Measurements from ENCODE around the gene MTG2. TPM values are rescaled to one million over a fixed set of nuclear protein-coding genes. Genes with fewer than 3 reads are reported as not detected.

Gene MTG2
- total and polyA plus RNA-seq, 2 of the 13 experiments (the other 11 are each of a cell fraction or from before 2014, with no cell fraction given): 20.4 to 37.8 TPM

DNA sequence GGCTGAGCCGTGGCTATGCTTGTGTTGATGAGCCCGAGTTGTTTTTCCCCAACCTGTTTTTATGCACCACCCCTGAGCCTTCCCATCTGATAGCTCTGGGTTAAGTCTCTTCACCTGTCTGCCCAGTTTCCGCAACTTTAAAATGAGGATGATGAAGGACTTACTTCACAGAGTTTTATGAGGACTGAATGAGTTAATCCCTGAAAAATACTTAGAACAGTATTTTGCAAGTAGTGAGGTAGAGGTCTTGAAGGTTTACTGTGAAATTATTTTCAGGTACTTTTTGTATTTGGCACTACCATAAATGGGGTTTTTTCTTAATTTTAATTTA lies 3.2 kb downstream of the MTG2 start (continued):
- TF ChIP-seq MYNN (CRISPR knock-in tag; IDR thresholded peaks at IDR 0.05; ENCODE audit: low read depth) (no peak), FOXK1 (CRISPR knock-in tag; IDR thresholded peaks at IDR 0.05; ENCODE audit: borderline replicate concordance, low read depth) (no peak), ZNF616 (CRISPR knock-in tag; IDR thresholded peaks at IDR 0.05; ENCODE audit: low read depth) (0 out of 2 replicates have a peak, but pooled peaks have one; percentile 12), ZNF296 (CRISPR knock-in tag; conservative IDR thresholded peaks at IDR 0.05) (no peak), KAT8 (CRISPR knock-in tag; IDR thresholded peaks at IDR 0.05) (0 out of 2 replicates have a peak, but pooled peaks have one; percentile 4), ZNF12 (CRISPR knock-in tag; IDR thresholded peaks at IDR 0.05) (no peak), PHB2 (IDR thresholded peaks at IDR 0.05; ENCODE audit: partially characterized antibody) (no peak), CHD2 (IDR thresholded peaks at IDR 0.05; ENCODE audit: low read depth, low read length) (no peak), ZNF510 (CRISPR knock-in tag; IDR thresholded peaks at IDR 0.05; ENCODE audit: low read depth) (no peak)
- TF ChIP-seq, protein P1, sequence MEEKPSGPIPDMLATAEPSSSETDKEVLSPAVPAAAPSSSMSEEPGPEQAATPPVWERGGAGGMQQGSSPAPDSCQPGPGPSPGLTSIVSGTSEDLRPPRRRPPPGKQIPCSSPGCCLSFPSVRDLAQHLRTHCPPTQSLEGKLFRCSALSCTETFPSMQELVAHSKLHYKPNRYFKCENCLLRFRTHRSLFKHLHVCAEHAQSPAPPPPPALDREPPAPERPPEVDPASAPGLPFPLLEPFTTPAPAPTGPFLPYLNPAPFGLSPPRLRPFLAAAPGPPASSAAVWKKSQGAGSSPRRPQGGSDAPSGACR (CRISPR knock-in tag; IDR thresholded peaks at IDR 0.05): peak; percentile 31; the same call in 1 of the 2 replicates
- TF ChIP-seq, protein P2, sequence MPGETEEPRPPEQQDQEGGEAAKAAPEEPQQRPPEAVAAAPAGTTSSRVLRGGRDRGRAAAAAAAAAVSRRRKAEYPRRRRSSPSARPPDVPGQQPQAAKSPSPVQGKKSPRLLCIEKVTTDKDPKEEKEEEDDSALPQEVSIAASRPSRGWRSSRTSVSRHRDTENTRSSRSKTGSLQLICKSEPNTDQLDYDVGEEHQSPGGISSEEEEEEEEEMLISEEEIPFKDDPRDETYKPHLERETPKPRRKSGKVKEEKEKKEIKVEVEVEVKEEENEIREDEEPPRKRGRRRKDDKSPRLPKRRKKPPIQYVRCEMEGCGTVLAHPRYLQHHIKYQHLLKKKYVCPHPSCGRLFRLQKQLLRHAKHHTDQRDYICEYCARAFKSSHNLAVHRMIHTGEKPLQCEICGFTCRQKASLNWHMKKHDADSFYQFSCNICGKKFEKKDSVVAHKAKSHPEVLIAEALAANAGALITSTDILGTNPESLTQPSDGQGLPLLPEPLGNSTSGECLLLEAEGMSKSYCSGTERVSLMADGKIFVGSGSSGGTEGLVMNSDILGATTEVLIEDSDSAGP (CRISPR knock-in tag; IDR thresholded peaks at IDR 0.05; ENCODE audit: borderline replicate concordance): peak; percentile 59; the same call in 1 of the 2 replicates
- TF ChIP-seq, protein P3, sequence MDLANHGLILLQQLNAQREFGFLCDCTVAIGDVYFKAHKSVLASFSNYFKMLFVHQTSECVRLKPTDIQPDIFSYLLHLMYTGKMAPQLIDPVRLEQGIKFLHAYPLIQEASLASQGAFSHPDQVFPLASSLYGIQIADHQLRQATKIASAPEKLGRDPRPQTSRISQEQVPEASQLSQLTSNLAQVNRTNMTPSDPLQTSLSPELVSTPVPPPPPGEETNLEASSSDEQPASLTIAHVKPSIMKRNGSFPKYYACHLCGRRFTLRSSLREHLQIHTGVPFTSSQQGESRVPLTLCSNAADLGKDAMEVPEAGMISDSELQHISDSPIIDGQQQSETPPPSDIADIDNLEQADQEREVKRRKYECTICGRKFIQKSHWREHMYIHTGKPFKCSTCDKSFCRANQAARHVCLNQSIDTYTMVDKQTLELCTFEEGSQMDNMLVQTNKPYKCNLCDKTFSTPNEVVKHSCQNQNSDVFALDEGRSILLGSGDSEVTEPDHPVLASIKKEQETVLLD (CRISPR knock-in tag; IDR thresholded peaks at IDR 0.05; ENCODE audit: low read depth): 0 out of 2 replicates have a peak, but pooled peaks have one; percentile 28
- TF ChIP-seq, protein P4, sequence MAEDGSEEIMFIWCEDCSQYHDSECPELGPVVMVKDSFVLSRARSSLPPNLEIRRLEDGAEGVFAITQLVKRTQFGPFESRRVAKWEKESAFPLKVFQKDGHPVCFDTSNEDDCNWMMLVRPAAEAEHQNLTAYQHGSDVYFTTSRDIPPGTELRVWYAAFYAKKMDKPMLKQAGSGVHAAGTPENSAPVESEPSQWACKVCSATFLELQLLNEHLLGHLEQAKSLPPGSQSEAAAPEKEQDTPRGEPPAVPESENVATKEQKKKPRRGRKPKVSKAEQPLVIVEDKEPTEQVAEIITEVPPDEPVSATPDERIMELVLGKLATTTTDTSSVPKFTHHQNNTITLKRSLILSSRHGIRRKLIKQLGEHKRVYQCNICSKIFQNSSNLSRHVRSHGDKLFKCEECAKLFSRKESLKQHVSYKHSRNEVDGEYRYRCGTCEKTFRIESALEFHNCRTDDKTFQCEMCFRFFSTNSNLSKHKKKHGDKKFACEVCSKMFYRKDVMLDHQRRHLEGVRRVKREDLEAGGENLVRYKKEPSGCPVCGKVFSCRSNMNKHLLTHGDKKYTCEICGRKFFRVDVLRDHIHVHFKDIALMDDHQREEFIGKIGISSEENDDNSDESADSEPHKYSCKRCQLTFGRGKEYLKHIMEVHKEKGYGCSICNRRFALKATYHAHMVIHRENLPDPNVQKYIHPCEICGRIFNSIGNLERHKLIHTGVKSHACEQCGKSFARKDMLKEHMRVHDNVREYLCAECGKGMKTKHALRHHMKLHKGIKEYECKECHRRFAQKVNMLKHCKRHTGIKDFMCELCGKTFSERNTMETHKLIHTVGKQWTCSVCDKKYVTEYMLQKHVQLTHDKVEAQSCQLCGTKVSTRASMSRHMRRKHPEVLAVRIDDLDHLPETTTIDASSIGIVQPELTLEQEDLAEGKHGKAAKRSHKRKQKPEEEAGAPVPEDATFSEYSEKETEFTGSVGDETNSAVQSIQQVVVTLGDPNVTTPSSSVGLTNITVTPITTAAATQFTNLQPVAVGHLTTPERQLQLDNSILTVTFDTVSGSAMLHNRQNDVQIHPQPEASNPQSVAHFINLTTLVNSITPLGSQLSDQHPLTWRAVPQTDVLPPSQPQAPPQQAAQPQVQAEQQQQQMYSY (CRISPR knock-in tag; IDR thresholded peaks at IDR 0.05): 0 out of 2 replicates have a peak, but pooled peaks have one; percentile 92

Data from HepG2 (cell line).